Tibial artery (tissue), 4 donors: ENCODE results near the gene TMEM132D.
"Not testable (repeated sequence)": the region's sequence is repeated elsewhere in the genome, so short reads cannot be mapped to it uniquely, and the experiment has no call there.

Experiments
- DNase-seq, 2 donors: peaks; one replicate each; pipeline ENCODE4 v3.0.0-alpha.2; 2019
- H3K27ac ChIP-seq, 2 donors: fragments of 200-600 bp; sonication (generic) in 1 of 2; 1 replicate in 1 of 2; 2 replicates in 1 of 2; pipeline ENCODE4 v1.5.1; 2018 to 2019; ENCODE audit warnings: mild to moderate bottlenecking in 1 of 2
- H3K27me3 ChIP-seq, 2 donors: fragments of 200-600 bp; sonication (generic) in 1 of 2; one replicate each; pipeline versions ENCODE4 v1.5.1 to v1.6.0; 2016 to 2019
- H3K36me3 ChIP-seq, 3 donors: fragments of 200-600 bp; sonication (generic) in 2 of 3; one replicate each; pipeline ENCODE4 v1.5.1; 2016 to 2019; ENCODE audit warnings: mild to moderate bottlenecking in 2 of 3
- H3K4me1 ChIP-seq, 4 donors: fragments of 200-600 bp; sonication (generic) in 2 of 4; 1 replicate in 3 of 4; 2 replicates in 1 of 4; pipeline ENCODE4 v1.5.1; 2016 to 2019
- H3K4me3 ChIP-seq, 2 donors: fragments of 200-600 bp; sonication (generic) in 1 of 2; 1 replicate in 1 of 2; 2 replicates in 1 of 2; pipeline ENCODE4 v1.5.1; 2018 to 2019; ENCODE audit warnings: mild to moderate bottlenecking in 2 of 2
- H3K9me3 ChIP-seq, 3 donors: fragments of 200-600 bp; sonication (generic) in 1 of 3; one replicate each; pipeline ENCODE4 v1.5.1; 2016 to 2019
- intact Hi-C: fragments of 100-400 bp; cut with DNase I; formaldehyde crosslinking; loops from one replicate; pipeline ENCODE4 v1.15.0; 2023; ENCODE audit warnings: low total_unique reads
- TF ChIP-seq, protein P1 (sequence below), 2 experiments: fragments of 200-600 bp in 1 of 2; fragments of 450-650 bp in 1 of 2; IDR thresholded peaks; one replicate each; pipeline ENCODE4 v1.5.1; 2017 to 2019; ENCODE audit warnings: antibody characterized with exemption in 2 of 2, mild to moderate bottlenecking in 1 of 2, moderate library complexity in 1 of 2

The TMEM132D gene

DNA sequence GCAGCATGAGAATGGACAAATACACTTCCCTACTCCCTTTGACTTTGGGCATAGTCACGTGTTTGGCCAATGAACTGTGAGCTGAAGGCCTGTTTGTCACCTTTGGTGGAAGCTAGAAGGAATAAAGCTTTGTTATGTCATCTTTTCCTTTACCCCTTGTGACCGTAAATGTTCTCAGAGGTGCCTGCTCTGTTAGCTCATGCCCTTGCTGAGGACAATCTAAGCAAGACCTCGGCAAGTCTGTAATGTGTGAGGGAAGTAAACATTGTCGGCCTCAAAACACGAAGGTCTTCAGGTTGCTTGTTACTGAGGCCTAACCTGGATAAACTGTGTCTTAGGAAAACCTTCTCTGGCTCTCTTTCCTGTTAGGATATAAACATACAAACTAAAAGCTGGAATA, 354.2 kb downstream of the TMEM132D start:
- TF ChIP-seq, protein P1, sequence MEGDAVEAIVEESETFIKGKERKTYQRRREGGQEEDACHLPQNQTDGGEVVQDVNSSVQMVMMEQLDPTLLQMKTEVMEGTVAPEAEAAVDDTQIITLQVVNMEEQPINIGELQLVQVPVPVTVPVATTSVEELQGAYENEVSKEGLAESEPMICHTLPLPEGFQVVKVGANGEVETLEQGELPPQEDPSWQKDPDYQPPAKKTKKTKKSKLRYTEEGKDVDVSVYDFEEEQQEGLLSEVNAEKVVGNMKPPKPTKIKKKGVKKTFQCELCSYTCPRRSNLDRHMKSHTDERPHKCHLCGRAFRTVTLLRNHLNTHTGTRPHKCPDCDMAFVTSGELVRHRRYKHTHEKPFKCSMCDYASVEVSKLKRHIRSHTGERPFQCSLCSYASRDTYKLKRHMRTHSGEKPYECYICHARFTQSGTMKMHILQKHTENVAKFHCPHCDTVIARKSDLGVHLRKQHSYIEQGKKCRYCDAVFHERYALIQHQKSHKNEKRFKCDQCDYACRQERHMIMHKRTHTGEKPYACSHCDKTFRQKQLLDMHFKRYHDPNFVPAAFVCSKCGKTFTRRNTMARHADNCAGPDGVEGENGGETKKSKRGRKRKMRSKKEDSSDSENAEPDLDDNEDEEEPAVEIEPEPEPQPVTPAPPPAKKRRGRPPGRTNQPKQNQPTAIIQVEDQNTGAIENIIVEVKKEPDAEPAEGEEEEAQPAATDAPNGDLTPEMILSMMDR (IDR thresholded peaks at IDR 0.05) = no peak
- DNase-seq = no peak
- intact Hi-C loops = no loop called here

DNA sequence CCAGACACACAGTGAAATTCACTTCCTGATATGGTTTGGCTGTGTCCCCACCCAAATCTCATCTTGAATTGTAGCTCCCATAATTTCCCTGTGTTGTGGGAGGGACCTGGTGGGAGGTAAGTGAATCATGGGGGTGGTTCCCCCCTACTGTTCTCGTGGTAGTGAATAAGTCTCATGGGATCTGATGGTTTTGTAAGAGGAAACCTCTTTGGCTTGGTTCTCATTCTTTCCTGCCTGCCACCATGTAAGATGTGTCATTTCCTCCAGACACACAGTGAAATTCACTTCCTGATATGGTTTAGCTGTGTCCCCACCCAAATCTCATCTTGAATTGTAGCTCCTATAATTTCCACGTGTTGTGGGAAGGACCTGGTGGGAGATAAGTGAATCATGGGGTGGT, 354.8 kb downstream of the TMEM132D start:
- H3K4me1 ChIP-seq, intact Hi-C loops, H3K27me3 ChIP-seq, H3K9me3 ChIP-seq, DNase-seq, H3K27ac ChIP-seq, H3K36me3 ChIP-seq, H3K4me3 ChIP-seq: not testable (repeated sequence)

More for the DNA sequence above, 354.2 kb downstream of the TMEM132D start:
- peaks cover 0 to 8% (median 0%) of the 10 kb centered on the region in 3 donors for H3K9me3 ChIP-seq
- no peaks in the 10 kb centered on the region for H3K36me3 ChIP-seq
- no peaks in the 10 kb centered on the region for H3K27me3 ChIP-seq
- no peak overlapping the region for H3K4me3 ChIP-seq
- no peaks in the 10 kb centered on the region for H3K4me1 ChIP-seq
- no peak overlapping the region for H3K27ac ChIP-seq

DNA sequence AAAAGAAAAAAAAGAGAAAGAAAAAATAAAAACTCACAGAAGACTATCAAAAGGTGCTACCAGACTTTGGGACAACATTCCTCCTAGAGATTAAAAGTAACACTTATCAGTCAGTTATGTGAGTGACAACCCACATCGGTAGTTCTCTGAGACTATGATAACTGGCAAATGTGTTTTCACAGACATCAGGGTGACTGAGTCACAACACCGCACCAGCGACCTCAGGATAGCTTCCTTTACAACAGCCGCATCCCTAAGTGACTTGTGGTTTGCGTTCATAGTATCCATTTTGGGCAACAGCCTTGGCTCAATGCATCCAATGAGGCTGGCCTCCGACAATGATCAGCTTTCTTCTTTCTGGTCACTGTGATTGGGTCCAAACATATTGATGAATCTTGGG, 359.1 kb downstream of the TMEM132D start:
- intact Hi-C loops = no loop called here
- no peaks in the 10 kb centered on the region for H3K27me3 ChIP-seq
- no peaks in the 10 kb centered on the region for H3K36me3 ChIP-seq
- no peak for DNase-seq
- H3K27ac ChIP-seq = no peak overlapping the region
- H3K4me1 ChIP-seq = no peaks in the 10 kb centered on the region
- H3K4me3 ChIP-seq = no peak overlapping the region
- TF ChIP-seq, protein P1 (IDR thresholded peaks at IDR 0.05) = no peak
- peaks cover 0 to 8% (median 0%) of the 10 kb centered on the region in 3 donors for H3K9me3 ChIP-seq

DNA sequence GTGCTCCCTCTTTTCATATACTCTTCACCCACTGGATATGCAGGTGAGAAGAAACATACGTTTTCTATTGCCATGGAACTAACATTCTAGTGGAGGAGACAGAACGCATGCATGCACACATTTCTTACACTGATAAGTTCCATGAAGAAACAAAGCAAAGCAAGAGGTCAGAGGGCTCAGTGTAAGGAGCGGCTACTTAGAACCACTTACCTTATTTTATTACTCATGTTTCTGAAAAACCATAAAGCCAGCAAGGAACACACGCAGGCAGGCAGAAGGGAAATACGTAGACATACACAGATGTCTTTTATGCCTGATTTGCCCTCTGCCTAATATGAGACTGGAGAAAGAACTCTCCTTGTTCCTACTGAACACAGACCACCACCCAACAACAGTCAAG, 362.9 kb downstream of the TMEM132D start:
- DNase-seq = no peak
- TF ChIP-seq, protein P1 (IDR thresholded peaks at IDR 0.05) = no peak
- Histone ChIP-seq H3K4me3 (no peak overlapping the region), H3K36me3 (no peaks in the 10 kb centered on the region), H3K27ac (no peak overlapping the region), H3K9me3 (no peaks in the 10 kb centered on the region), H3K4me1 (no peaks in the 10 kb centered on the region), H3K27me3 (no peaks in the 10 kb centered on the region)
- intact Hi-C loops = no loop called here

DNA sequence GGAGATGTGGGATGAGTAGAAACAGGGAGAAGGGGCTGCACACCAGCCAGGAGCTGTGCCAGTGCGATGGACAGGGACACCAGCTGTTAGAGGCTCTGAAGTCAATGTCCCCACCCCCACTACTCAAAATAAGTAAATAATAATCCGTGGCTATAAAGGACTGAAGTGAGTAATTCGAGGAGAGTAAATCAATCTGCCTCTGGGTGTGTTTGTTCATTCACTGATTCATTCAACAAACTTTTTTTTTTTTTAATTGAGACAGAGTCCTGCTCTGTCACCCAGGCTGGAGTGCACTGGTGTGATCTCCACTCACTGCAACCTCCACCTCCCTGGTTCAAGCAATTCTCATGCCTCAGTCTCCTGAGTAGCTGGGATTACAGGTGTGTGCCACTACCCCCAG, 363.6 kb downstream of the TMEM132D start:
- Histone ChIP-seq H3K4me3 (no peak overlapping the region), H3K4me1 (no peaks in the 10 kb centered on the region), H3K27me3 (no peaks in the 10 kb centered on the region), H3K27ac (no peak overlapping the region), H3K9me3 (no peaks in the 10 kb centered on the region), H3K36me3 (no peaks in the 10 kb centered on the region)
- DNase-seq = no peak
- TF ChIP-seq, protein P1 (IDR thresholded peaks at IDR 0.05) = no peak
- intact Hi-C loops = no loop called here

DNA sequence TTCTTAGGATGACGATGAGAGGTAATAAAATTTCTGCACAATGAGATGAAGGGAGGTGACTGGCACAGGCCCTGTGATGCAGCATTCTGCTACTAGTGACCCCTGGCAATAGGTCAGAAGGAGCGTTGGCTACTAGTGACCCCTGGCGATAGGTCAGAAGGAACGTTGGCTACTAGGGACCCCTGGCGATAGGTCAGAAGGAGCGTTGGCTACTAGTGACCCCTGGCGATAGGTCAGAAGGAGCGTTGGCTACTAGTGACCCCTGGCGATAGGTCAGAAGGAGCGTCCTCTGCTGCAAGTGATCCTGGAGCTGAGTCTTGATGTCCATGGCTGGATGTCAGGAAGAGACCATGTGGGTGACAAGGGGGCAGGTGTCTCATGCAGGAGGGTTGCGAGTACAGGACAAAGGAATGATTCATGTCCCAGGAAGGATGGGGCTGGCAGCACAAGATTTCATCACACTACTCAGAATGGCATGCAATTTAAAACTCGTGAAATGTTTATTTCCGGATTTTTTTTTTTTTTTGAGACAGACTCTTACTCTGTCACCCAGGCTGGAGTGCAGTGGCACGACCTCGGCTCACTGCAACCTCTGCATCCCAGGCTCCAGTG, 365.0 kb downstream of the TMEM132D start:
- H3K27ac ChIP-seq, intact Hi-C loops, H3K9me3 ChIP-seq, H3K4me3 ChIP-seq, H3K36me3 ChIP-seq, DNase-seq, H3K4me1 ChIP-seq, H3K27me3 ChIP-seq: not testable (repeated sequence)

DNA sequence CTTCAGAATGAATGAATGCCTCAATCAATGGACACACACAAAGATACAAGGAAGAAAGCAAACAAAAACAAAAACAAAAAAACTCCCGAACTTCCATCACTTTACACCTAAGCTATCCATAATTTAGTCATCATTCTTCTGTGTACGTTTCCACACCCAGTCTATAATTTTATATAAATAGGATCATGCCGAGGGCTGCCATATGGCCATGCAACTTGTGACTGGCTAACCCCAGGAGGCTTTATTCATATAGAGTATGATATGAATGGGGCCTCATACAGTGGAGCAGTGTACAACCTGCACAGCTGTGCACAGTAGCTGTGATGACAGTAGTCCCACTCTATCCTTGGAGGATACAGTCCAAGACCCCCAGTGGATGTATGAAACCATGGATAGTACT, 365.7 kb downstream of the TMEM132D start:
- Histone ChIP-seq H3K27me3 (no peaks in the 10 kb centered on the region), H3K36me3 (no peaks in the 10 kb centered on the region), H3K27ac (no peak overlapping the region), H3K4me1 (no peaks in the 10 kb centered on the region), H3K9me3 (no peaks in the 10 kb centered on the region), H3K4me3 (no peak overlapping the region)
- TF ChIP-seq, protein P1 (IDR thresholded peaks at IDR 0.05) = no peak
- intact Hi-C loops = no loop called here
- no peak for DNase-seq
